ENCODE data around the gene CNFN.

CNFN gene, protein sequence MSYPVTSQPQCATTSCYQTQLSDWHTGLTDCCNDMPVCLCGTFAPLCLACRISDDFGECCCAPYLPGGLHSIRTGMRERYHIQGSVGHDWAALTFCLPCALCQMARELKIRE

DNA sequence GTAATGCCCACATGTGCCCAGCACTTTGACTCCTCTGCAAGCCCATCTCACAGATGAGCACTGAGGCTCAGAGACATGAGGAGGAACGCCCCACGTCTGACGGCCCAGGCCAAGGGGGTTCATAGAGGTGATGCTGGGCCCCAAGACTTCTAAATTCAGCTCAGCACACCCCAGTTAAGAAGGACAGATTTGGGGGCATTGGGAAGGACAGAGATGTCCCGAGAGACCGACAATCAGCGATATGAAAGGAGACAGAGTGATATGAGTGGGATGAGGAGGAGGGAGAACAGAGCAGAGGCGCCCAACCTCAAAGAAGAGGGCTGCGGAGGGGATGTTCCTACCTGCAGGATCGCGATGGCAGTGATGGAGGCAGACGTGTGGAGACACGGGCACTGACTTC lies at the start of gene CNFN:
CNFN (minus strand) TSS at position 399 of the 400 bp plus-strand sequence. CDS start 1,260 bp downstream, outside the sequence.
- no peak for DNase-seq

DNA sequence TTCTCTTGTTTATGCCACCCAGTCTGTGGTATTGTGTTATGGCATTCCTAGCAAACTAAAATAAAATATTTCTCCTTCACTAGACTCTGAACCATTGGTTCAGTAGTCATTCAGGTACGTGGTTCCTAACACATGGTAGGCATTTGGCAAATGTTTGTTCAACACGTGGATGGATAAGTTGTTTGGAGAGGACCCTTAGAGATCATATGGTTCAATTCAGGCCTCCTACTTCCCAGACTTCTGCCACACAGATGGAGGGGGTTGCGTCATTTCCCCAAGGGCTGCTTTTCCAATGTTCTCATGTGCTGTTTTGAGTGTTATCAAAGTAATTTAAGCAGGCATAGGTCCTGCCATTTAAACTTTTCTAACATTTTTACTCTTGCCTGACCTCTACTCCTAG lies 45.9 kb upstream of the CNFN start:
- no peak for DNase-seq

- DNase-seq: no peak
Observed at GRCh38 chr19:42435316-42435715, 45.2 kb upstream of the CNFN start.

- DNase-seq: peak; percentile 69
Observed at GRCh38 chr19:42433503-42434260, 43.6 kb upstream of the CNFN start.

DNA sequence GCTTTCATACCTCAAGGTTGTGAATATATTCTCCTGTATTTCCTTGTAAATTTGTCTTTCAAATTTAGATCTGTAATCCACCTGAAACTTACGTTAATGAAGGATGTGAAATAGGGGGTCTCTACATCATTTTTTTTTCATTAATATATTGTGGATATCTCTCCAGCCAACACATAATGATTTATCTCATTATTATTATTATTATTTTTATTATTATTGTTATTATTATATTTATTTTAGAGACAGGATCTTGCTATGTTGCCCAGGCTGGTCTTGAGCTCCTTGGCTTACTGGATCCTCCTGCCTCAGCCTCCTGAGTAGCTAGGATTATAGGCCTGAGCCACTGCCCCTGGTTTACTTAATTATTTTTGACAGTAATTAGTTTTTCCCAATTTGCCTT lies 41.4 kb upstream of the CNFN start:
- no peak for DNase-seq

- DNase-seq: no peak
Observed at GRCh38 chr19:42428676-42429075, 38.6 kb upstream of the CNFN start.

DNA sequence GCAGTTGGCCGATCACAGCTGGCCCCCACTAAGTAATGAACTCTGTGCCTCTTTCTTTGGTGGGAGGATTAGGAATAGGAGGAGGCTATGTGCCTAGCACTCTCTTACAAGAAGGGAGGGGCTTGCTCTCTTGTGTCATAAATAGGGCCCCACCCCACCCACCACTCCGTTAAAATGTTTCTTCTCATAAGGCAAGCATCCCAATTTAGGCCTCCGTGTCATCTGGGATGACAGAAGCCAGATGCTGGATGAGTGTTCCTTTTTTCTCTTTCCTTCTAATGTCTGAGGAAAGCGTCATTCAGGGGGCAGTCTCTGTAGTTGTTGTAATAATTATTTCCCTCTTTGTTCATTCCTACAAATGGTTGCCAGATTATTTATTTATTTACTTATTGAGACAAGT lies 37.2 kb upstream of the CNFN start, which contains the start of gene LIPE:
LIPE (minus strand) TSS at position 76 of the 400 bp plus-strand sequence. CDS start 239 bp downstream, outside the sequence.
- DNase-seq: no peak

DNA sequence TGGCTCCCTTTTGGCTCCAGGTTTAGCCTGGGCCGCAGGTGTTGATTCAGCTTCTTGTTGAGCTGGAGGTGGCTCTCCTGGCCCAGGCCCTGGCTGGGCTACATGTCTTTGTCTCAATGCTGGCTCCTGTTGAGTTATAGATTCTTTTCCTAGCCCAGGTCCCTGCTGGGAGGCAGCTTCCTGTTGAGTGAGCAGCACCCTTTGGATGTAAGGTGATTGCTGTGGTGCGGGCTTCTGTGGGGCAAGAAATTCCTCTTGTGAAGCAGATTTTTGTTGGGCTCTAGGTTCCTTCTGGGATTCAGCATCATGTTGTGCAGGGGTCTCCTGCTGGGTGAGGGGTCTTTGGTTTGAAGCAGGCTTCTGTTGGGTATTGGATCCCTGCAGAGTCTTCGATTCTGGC lies 36.5 kb upstream of the CNFN start:
- DNase-seq: no peak

GRCh38 chr19:42424712-42425131 lies 34.6 kb upstream of the CNFN start:
- DNase-seq: no peak

DNA sequence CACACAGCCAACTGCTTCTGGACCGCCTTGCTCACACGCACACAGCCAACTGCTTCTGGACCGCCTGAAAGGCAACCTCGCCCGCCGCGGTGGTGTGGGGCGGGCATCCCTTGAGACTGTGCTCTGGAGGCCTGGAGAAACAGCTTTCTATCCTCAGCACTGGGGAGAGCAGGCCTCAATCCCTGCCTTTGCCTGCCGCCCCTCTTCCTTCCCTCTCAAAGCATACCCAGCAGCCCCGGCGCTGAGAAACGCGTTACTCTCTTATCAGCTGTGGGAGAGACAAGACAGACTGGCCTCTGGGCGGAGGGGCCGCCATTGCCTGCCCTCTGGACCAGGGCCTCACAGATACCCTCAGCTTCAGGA lies 34.2 kb upstream of the CNFN start:
- peak; percentile 27 for DNase-seq

- peak; percentile 94 for DNase-seq
Observed at GRCh38 chr19:42423462-42424344, 33.6 kb upstream of the CNFN start.

GRCh38 chr19:42422901-42423461 lies 32.9 kb upstream of the CNFN start:
- DNase-seq: peak; percentile 70

DNA sequence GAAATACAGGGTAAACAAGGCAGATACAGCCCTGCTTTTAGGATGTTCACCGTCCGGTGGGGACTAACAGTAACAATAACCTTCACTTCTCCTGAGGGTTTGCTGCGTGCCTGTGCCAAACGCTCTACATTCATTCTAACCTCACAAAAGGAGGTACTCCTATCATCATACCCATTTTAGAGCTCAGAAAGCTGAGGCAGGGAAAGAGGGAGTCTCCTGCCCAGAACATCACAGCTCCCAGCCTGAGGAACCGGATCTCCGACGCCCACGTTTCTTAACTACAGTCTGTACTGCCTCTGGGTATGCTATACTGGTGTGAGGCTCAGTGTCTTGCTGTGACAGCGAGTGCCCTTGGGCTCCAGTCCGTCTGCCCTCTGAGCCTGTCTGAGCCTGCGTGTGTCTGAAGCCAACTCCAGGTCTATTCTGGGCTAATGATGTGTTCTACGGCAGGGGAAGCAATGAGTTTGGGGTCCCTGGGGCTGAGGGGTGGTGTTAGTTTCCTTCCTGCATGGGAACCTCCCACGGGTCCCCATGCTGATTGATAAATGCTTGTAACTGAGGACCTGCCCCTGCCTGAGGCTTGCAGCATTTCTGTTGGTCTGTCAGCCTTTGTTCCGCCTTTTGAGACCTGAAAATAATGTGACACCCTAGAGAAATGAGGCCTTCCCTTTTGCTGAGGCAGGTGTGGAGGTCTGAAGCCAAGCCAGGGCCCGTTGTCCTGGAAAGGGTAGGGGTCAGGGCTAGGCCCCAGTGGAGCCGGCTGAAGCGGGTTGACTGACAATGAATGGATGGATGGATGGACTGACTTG lies 32.2 kb upstream of the CNFN start:
- DNase-seq: no peak

DNA sequence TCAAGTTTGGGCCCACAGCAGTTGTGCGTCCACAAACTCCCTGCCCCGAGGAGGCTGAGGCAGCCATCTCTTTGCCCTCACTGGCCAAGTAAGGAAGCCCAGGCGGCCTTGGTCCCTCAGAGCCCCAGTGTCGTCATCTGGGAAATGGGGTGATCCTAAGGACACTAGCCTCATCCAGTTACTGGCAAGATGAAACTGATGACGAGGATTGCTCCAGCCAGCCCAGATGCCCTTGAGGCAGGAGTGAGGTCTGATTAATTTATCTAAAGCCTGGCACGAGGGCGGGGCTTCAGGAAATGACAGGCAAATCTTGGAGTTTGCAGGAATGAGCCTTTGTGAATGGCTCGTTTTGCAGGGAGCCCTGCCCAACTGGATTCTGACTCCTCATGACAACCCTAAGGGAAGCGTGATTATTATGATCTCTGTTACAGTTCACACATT lies 31.5 kb upstream of the CNFN start:
- no peak for DNase-seq

GRCh38 chr19:42421101-42421500 lies 31.0 kb upstream of the CNFN start:
- no peak for DNase-seq

GRCh38 chr19:42420055-42420544 lies 30.0 kb upstream of the CNFN start:
- DNase-seq: peak; percentile 78

- no peak for DNase-seq
Observed at GRCh38 chr19:42419309-42419708, 29.2 kb upstream of the CNFN start.

DNA sequence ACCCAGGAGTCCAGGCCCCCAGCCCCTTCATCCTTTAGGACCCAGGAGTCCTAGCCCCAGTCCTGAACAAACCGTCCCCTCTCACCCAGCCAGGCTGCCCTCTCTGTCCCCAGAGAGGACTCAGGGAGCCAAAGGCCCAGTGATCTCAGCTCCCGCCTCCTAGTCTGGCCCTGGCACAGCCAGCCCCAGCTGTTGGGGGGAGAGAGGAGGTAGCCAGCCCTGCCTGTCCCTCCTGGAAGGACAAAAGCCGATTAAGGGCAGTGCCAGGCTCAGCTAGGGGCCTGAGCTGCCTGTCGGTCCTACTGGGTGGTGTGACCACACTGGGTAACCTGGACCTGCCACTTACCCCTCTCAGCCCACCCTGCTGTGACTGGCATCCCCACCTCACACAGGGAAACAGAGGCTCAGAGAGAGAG lies 22.6 kb upstream of the CNFN start:
- no peak for DNase-seq

DNA sequence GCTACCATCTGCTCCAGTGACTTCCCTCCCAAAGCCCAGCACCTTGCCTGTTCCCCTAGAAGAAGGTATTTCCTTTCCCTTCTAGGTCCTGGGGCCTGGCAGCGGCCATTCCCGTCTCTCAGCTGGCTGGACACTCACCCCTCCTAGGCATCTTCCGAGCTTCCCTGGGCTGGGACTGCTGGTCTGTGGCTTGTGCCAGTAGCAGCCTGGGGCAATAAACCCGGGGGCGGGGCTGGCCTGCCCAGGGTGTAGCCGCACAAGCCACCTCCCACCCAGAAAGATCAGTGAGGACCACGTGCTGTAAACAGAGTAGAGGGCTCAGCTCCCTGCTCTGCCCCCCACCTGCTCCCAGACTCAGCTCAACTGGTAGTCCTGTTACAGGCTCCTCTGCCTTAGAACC lies 22.1 kb upstream of the CNFN start:
- no peak for DNase-seq

GRCh38 chr19:42411581-42412178 lies 21.6 kb upstream of the CNFN start:
- DNase-seq: no peak

- DNase-seq: no peak
Observed at GRCh38 chr19:42410371-42410770, 20.3 kb upstream of the CNFN start.

- no peak for DNase-seq
Observed at GRCh38 chr19:42409477-42409876, 19.4 kb upstream of the CNFN start.
